Measurements from ENCODE around the gene TMIGD2.

DNA sequence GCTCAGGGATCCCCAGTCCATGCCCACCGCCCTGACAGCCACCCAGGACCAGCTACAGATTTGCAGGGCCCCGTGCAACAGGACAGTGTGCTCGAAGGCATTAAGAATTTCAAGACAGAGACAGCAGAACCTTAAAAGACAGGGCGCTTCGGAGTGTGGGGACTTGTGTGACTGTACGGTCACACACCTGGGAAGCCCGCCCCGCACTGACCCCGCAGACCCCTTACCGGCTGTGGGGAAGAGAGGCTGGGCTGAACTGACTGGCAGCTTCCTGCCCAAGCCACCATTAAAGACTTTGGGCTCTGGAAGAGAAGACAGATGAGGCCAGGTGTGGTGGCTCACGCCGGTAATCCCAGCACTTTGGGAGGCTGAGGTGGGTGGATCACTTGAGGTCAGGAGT is 22.0 kb upstream of the TMIGD2 start:
- TF ChIP-seq, protein P1, sequence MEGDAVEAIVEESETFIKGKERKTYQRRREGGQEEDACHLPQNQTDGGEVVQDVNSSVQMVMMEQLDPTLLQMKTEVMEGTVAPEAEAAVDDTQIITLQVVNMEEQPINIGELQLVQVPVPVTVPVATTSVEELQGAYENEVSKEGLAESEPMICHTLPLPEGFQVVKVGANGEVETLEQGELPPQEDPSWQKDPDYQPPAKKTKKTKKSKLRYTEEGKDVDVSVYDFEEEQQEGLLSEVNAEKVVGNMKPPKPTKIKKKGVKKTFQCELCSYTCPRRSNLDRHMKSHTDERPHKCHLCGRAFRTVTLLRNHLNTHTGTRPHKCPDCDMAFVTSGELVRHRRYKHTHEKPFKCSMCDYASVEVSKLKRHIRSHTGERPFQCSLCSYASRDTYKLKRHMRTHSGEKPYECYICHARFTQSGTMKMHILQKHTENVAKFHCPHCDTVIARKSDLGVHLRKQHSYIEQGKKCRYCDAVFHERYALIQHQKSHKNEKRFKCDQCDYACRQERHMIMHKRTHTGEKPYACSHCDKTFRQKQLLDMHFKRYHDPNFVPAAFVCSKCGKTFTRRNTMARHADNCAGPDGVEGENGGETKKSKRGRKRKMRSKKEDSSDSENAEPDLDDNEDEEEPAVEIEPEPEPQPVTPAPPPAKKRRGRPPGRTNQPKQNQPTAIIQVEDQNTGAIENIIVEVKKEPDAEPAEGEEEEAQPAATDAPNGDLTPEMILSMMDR (conservative IDR thresholded peaks at IDR 0.05 in 1 of 2, IDR thresholded peaks at IDR 0.05 in 1 of 2; ENCODE audit: extremely low read depth in 1 of 2, insufficient read depth in 1 of 2, low read depth in 1 of 2, low read length in 2 of 2) = no peak
- TF ChIP-seq EZH2 (IDR thresholded peaks at IDR 0.05; ENCODE audit: borderline replicate concordance, low read length) = no peak
